Keratinocyte (primary cell): ENCODE data around the gene HSF4.

Source experiments
- CTCF ChIP-seq, 3 experiments: IDR thresholded peaks in 1 of 3; conservative IDR thresholded peaks in 1 of 3; optimal IDR thresholded peaks in 1 of 3; 2 replicates in 2 of 3; 3 replicates in 1 of 3; pipeline versions ENCODE3 to v1.5.1; 2011; ENCODE audit warnings: low read length in 3 of 3, mild to moderate bottlenecking in 3 of 3, moderate library complexity in 2 of 3, control low read depth in 1 of 3, inconsistent platforms in 1 of 3; ENCODE audit not compliant: insufficient read depth in 2 of 3; ENCODE audit errors: extremely low read depth in 1 of 3
- EZH2 ChIP-seq: IDR thresholded peaks from one replicate; pipeline ENCODE4 v1.6.1; 2012; ENCODE audit warnings: inconsistent platforms, mild to moderate bottlenecking, low read length, moderate library complexity

- TF ChIP-seq CTCF (optimal IDR thresholded peaks at IDR 0.05 in 1 of 3, IDR thresholded peaks at IDR 0.05 in 1 of 3, conservative IDR thresholded peaks at IDR 0.05 in 1 of 3; ENCODE audit: extremely low read depth in 1 of 3, insufficient read depth in 2 of 3, low read length in 3 of 3) (no peak), EZH2 (no peak)
Observed at GRCh38 chr16:67215706-67216105, 51.2 kb downstream of the HSF4 start.
